ENCODE results near the gene HPCAL1. TPM values are rescaled to one million over a fixed set of nuclear protein-coding genes. Genes with fewer than 3 reads are reported as not detected.
A peak's percentile ranks its signal among the peaks of the same experiment; 100 is the strongest.

HPCAL1 gene
- total and polyA plus RNA-seq, 8 donors: 22.1 to 32.7 (median 26.4) TPM

- Histone ChIP-seq H3K36me3 (no peaks in the 10 kb centered on the region), H3K27me3 (no peaks in the 10 kb centered on the region), H3K9me3 (no peaks in the 10 kb centered on the region), H3K4me3 (no peak overlapping the region), H3K27ac (no peak overlapping the region), H3K4me1 (peaks cover 18 to 30% (median 22%) of the 10 kb centered on the region in 3 donors)
- 95% methylated on average over 7 of the region's 7 CpGs for WGBS, 2 donors
- intact Hi-C loops (cut with DNase I): no loop called here
- FAIRE-seq (no peak), ATAC-seq (no peak), DNase-seq (peak in 1 of 6 donors; percentile 4)
- TF ChIP-seq, protein P1, sequence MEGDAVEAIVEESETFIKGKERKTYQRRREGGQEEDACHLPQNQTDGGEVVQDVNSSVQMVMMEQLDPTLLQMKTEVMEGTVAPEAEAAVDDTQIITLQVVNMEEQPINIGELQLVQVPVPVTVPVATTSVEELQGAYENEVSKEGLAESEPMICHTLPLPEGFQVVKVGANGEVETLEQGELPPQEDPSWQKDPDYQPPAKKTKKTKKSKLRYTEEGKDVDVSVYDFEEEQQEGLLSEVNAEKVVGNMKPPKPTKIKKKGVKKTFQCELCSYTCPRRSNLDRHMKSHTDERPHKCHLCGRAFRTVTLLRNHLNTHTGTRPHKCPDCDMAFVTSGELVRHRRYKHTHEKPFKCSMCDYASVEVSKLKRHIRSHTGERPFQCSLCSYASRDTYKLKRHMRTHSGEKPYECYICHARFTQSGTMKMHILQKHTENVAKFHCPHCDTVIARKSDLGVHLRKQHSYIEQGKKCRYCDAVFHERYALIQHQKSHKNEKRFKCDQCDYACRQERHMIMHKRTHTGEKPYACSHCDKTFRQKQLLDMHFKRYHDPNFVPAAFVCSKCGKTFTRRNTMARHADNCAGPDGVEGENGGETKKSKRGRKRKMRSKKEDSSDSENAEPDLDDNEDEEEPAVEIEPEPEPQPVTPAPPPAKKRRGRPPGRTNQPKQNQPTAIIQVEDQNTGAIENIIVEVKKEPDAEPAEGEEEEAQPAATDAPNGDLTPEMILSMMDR (IDR thresholded peaks at IDR 0.05): no peak
Observed at GRCh38 chr2:10352972-10353371, 50.3 kb downstream of the HPCAL1 start.

GRCh38 chr2:10353931-10354330, 51.2 kb downstream of the HPCAL1 start:
- DNase-seq (peak in 1 of 6 donors; percentile 2), FAIRE-seq (no peak), ATAC-seq (no peak)
- Histone ChIP-seq H3K27me3 (no peaks in the 10 kb centered on the region), H3K4me1 (peaks cover 18 to 23% (median 23%) of the 10 kb centered on the region in 3 donors), H3K4me3 (no peak overlapping the region), H3K36me3 (no peaks in the 10 kb centered on the region), H3K9me3 (no peaks in the 10 kb centered on the region), H3K27ac (no peak overlapping the region)
- 94 to 99% methylated on average over 9 of the region's 9 CpGs for WGBS, 2 donors
- TF ChIP-seq, protein P1 (IDR thresholded peaks at IDR 0.05): no peak
- intact Hi-C loops (cut with DNase I): no loop called here

DNA sequence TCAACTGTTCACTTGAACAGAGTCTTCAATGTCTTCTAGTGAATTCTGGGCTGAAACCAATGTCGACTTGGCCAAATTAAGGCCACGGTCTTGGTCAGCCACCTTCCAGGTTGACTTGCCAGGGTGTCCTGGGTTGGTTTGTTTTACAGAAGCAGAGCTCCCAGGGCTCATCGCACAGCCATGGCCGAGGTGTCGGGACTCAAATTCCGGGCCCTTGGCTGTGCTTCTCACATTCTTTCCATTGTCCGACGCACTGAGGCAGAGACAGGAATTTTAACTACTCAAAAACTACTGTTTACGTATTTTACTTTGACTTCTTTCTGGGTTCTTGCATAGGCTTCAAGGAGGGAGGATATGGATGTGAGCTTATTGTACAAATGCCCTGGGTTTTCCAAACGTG, 51.7 kb downstream of the HPCAL1 start:
- TF ChIP-seq, protein P1 (IDR thresholded peaks at IDR 0.05): no peak
- no peak for ATAC-seq
- intact Hi-C loops (cut with DNase I): no loop called here
- FAIRE-seq: no peak
- WGBS, 2 donors: 91 to 93% methylated on average over 10 of the region's 10 CpGs
- Histone ChIP-seq H3K27me3 (no peaks in the 10 kb centered on the region), H3K4me3 (no peak overlapping the region), H3K36me3 (no peaks in the 10 kb centered on the region), H3K9me3 (no peaks in the 10 kb centered on the region), H3K27ac (no peak overlapping the region), H3K4me1 (peaks cover 18 to 23% (median 20%) of the 10 kb centered on the region in 3 donors)
- peak in 1 of 6 donors; percentile 14 for DNase-seq

GRCh38 chr2:10355471-10356438, 53.1 kb downstream of the HPCAL1 start:
- FAIRE-seq (no peak), ATAC-seq (peak; percentile 30 to 78 (median 66)), DNase-seq (peak in 2 of 6 donors; percentile 33 to 56)
- TF ChIP-seq, protein P1 (IDR thresholded peaks at IDR 0.05): no peak
- Histone ChIP-seq H3K4me1 (peaks cover 18 to 25% (median 23%) of the 10 kb centered on the region in 3 donors), H3K27me3 (no peaks in the 10 kb centered on the region), H3K9me3 (no peaks in the 10 kb centered on the region), H3K4me3 (no peak overlapping the region), H3K36me3 (no peaks in the 10 kb centered on the region), H3K27ac (peak overlapping the region; percentile 22 to 68 (median 52))
- WGBS, 2 donors: 50 to 55% methylated on average over 16 of the region's 16 CpGs
- intact Hi-C loops (cut with DNase I): no loop called here
